ENCODE data around the gene RAB38. TPM values are rescaled to one million over a fixed set of nuclear protein-coding genes. Genes with fewer than 3 reads are reported as not detected.

The RAB38 gene
- total RNA-seq, 1 donor from 2014 or later: 24.1 TPM

DNA sequence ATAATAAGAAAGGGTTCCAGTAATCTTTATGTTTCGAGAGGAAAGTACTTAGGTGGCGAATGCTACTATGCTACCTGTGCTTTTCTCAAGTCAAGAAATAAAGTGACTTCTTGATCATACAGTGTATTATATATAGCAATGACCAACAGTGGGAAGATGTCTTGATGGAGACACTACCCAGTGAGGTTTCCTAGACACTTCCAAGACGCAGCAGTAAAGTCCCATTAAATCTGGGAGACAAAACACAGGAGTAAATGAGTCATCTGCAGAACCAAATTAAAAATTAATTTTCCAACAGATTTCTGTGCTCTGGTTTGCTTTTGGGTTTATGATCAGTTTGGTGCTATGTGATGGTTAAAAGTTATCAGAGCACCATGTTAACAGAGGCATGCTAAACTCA, 29.1 kb upstream of the RAB38 start:
- H3K4me1 ChIP-seq: no peaks in the 10 kb centered on the region

GRCh38 chr11:88203604-88204003, 28.4 kb upstream of the RAB38 start:
- intact Hi-C loops (cut with DNase I): no loop called here
- H3K27ac ChIP-seq: no peak overlapping the region
- no peaks in the 10 kb centered on the region for H3K4me1 ChIP-seq
- no peak for DNase-seq (ENCODE audit: extremely low spot score in 2 of 2)
- H3K36me3 ChIP-seq: no peaks in the 10 kb centered on the region
- no peaks in the 10 kb centered on the region for H3K27me3 ChIP-seq
- TF ChIP-seq CTCF (IDR thresholded peaks at IDR 0.05) (no peak), POLR2AphosphoS5 (IDR thresholded peaks at IDR 0.05; ENCODE audit: insufficient read depth in 1 of 2, low read depth in 1 of 2) (no peak), POLR2A (IDR thresholded peaks at IDR 0.05) (no peak)
- H3K4me3 ChIP-seq: no peak overlapping the region
- H3K9me3 ChIP-seq: no peaks in the 10 kb centered on the region

More for the DNA sequence above, 29.1 kb upstream of the RAB38 start:
- TF ChIP-seq POLR2A (IDR thresholded peaks at IDR 0.05) (no peak), POLR2AphosphoS5 (IDR thresholded peaks at IDR 0.05; ENCODE audit: insufficient read depth in 1 of 2, low read depth in 1 of 2) (no peak), CTCF (IDR thresholded peaks at IDR 0.05) (no peak)
- Histone ChIP-seq H3K27me3 (no peaks in the 10 kb centered on the region), H3K4me3 (no peak overlapping the region), H3K36me3 (no peaks in the 10 kb centered on the region), H3K27ac (no peak overlapping the region), H3K9me3 (no peaks in the 10 kb centered on the region)
- no peak for DNase-seq (ENCODE audit: extremely low spot score in 2 of 2)
- intact Hi-C loops (cut with DNase I): no loop called here

- Histone ChIP-seq H3K36me3 (no peaks in the 10 kb centered on the region), H3K27me3 (no peaks in the 10 kb centered on the region), H3K4me1 (no peaks in the 10 kb centered on the region), H3K4me3 (no peak overlapping the region), H3K9me3 (no peaks in the 10 kb centered on the region), H3K27ac (no peak overlapping the region)
- no peak for TF ChIP-seq CTCF (IDR thresholded peaks at IDR 0.05)
- TF ChIP-seq POLR2AphosphoS5 (IDR thresholded peaks at IDR 0.05; ENCODE audit: insufficient read depth in 1 of 2, low read depth in 1 of 2): no peak
- no peak for TF ChIP-seq POLR2A (IDR thresholded peaks at IDR 0.05)
- intact Hi-C loops (cut with DNase I): no loop called here
- DNase-seq (ENCODE audit: extremely low spot score in 2 of 2): no peak
These were observed 27.3 kb upstream of the RAB38 start for GRCh38 chr11:88202498-88202897.

GRCh38 chr11:88196393-88196792, 21.1 kb upstream of the RAB38 start:
- Histone ChIP-seq H3K27me3 (no peaks in the 10 kb centered on the region), H3K4me3 (no peak overlapping the region), H3K4me1 (no peaks in the 10 kb centered on the region), H3K27ac (no peak overlapping the region), H3K9me3 (no peaks in the 10 kb centered on the region), H3K36me3 (no peaks in the 10 kb centered on the region)
- DNase-seq (ENCODE audit: extremely low spot score in 2 of 2): no peak
- intact Hi-C loops (cut with DNase I): no loop called here
- TF ChIP-seq CTCF (IDR thresholded peaks at IDR 0.05) (no peak), POLR2A (IDR thresholded peaks at IDR 0.05) (no peak), POLR2AphosphoS5 (IDR thresholded peaks at IDR 0.05; ENCODE audit: insufficient read depth in 1 of 2, low read depth in 1 of 2) (no peak)

DNA sequence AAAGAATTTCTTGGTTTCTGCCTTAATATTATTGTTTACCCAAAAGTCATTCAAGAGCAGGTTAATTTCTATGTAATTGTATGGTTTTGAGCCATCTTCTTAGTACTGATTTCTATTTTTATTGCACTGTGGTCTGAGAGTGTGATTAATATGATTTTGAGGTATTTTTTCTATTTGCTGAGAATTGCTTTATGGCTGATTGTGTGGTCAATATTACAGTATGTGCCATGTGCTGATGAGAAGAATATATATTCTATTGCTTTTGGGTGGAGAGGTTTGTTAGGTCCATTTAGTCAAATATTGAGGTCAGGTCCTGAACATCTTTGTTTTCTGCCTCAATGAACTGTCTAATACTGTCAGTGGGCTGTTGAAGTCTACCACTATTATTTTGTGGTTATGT, 20.7 kb upstream of the RAB38 start:
- TF ChIP-seq POLR2A (IDR thresholded peaks at IDR 0.05): no peak
- TF ChIP-seq POLR2AphosphoS5 (IDR thresholded peaks at IDR 0.05; ENCODE audit: insufficient read depth in 1 of 2, low read depth in 1 of 2): no peak
- TF ChIP-seq CTCF (IDR thresholded peaks at IDR 0.05): no peak
- Histone ChIP-seq H3K4me3 (no peak overlapping the region), H3K27me3 (no peaks in the 10 kb centered on the region), H3K9me3 (no peaks in the 10 kb centered on the region), H3K4me1 (no peaks in the 10 kb centered on the region), H3K27ac (no peak overlapping the region), H3K36me3 (no peaks in the 10 kb centered on the region)
- no peak for DNase-seq (ENCODE audit: extremely low spot score in 2 of 2)
- intact Hi-C loops (cut with DNase I): no loop called here

All from vagina (tissue), 2 donors.